Measurements from ENCODE around the gene CTIF.

DNA sequence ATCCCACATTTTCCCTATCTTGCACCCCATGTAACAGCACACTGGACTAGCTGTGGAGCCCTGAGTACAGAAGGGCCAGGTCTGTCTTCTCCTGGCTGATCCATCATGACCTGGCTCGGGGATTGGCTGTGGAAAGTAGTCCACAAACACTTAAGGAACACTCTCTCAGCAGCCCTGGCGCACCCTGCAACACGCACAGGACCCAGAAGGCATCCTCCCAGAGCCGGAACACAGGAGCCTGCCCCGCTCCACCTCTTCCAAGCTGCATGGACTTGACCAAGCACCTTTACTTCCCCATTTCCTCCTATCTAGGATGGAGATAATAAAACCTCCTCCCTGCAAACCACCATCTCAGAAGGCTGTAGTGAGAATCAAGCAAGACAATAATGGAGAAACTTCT lies 151.7 kb downstream of the CTIF start:
- TF ChIP-seq, protein P1, sequence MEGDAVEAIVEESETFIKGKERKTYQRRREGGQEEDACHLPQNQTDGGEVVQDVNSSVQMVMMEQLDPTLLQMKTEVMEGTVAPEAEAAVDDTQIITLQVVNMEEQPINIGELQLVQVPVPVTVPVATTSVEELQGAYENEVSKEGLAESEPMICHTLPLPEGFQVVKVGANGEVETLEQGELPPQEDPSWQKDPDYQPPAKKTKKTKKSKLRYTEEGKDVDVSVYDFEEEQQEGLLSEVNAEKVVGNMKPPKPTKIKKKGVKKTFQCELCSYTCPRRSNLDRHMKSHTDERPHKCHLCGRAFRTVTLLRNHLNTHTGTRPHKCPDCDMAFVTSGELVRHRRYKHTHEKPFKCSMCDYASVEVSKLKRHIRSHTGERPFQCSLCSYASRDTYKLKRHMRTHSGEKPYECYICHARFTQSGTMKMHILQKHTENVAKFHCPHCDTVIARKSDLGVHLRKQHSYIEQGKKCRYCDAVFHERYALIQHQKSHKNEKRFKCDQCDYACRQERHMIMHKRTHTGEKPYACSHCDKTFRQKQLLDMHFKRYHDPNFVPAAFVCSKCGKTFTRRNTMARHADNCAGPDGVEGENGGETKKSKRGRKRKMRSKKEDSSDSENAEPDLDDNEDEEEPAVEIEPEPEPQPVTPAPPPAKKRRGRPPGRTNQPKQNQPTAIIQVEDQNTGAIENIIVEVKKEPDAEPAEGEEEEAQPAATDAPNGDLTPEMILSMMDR (IDR thresholded peaks at IDR 0.05) = no peak
- TF ChIP-seq EP300 (IDR thresholded peaks at IDR 0.05) = no peak
